Adrenal gland (tissue), 5 donors: ENCODE measurements around the gene CNOT11.

Source experiments
- POLR2A ChIP-seq, 2 donors: fragments of 450-650 bp; IDR thresholded peaks; one replicate each; pipeline ENCODE4 v1.6.1; 2017; ENCODE audit warnings: antibody characterized with exemption in 2 of 2, mild to moderate bottlenecking in 2 of 2, moderate library complexity in 1 of 2
- TF ChIP-seq, protein P1 (sequence below), 6 experiments: fragments of 450-650 bp in 4 of 6; fragments of 200-600 bp in 2 of 6; sonication (generic) in 1 of 6; IDR thresholded peaks; 1 replicate in 5 of 6; 2 replicates in 1 of 6; pipeline versions ENCODE4 v1.5.1 to v1.8.0; 2016 to 2021; ENCODE audit warnings: antibody characterized with exemption in 6 of 6, mild to moderate bottlenecking in 2 of 6, moderate library complexity in 1 of 6
- donor health status: DM: no; HTN: no; CAD: no.

DNA sequence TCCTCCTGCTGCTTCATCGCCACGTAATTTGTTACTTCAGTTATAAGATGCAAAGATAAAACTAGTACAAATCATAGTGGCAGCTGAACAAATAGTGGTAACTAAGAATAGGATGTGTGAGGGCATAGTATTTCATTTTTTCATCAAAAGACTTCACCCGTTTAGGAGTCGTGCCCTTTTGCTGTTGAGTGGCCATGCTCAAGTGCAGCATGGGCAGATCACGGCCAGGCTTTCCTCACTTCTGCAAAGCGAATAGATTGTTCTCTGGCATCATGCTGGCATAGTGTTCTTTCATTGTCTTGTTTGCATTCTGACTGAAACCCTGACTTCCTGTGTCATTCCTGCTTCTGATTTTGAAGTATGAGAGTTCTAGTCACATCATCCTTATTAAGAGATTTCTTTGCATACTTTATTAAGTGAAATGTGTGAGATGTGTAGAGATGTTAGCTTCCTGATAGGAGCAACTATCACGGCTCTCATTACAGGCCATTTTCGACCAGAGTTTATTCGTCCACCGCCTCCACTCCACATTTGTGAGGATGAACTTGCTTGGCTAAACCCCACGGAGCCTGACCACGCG, 11.8 kb downstream of the CNOT11 start:
- TF ChIP-seq, protein P1, sequence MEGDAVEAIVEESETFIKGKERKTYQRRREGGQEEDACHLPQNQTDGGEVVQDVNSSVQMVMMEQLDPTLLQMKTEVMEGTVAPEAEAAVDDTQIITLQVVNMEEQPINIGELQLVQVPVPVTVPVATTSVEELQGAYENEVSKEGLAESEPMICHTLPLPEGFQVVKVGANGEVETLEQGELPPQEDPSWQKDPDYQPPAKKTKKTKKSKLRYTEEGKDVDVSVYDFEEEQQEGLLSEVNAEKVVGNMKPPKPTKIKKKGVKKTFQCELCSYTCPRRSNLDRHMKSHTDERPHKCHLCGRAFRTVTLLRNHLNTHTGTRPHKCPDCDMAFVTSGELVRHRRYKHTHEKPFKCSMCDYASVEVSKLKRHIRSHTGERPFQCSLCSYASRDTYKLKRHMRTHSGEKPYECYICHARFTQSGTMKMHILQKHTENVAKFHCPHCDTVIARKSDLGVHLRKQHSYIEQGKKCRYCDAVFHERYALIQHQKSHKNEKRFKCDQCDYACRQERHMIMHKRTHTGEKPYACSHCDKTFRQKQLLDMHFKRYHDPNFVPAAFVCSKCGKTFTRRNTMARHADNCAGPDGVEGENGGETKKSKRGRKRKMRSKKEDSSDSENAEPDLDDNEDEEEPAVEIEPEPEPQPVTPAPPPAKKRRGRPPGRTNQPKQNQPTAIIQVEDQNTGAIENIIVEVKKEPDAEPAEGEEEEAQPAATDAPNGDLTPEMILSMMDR (IDR thresholded peaks at IDR 0.05), result no peak
- TF ChIP-seq POLR2A (IDR thresholded peaks at IDR 0.05), result no peak
